ENCODE data around the gene TMEM72.

Gene TMEM72

GRCh38 chr10:44978570-44979280, 67.6 kb downstream of the TMEM72 start, which contains the start of gene DEPP1:
TSS of gene DEPP1 (minus strand) at chr10:44978809. CDS start at chr10:44978030, 779 bp downstream.
- DNase-seq (ENCODE audit: low read depth): peak; percentile 77
- in situ Hi-C loops (cut with HindIII; ENCODE audit: low sequenced_read_pairs): no loop called here
- H3K4me3 ChIP-seq (ENCODE audit: low read depth, low read length): peak within 1 kb of the TSS; percentile 50
- no peak for TF ChIP-seq CTCF (IDR thresholded peaks at IDR 0.05; ENCODE audit: low read depth, low read length, missing control alignments)

GRCh38 chr10:44979281-44980191, 68.4 kb downstream of the TMEM72 start:
- H3K4me3 ChIP-seq (ENCODE audit: low read depth, low read length): no peak overlapping the region
- in situ Hi-C loops (cut with HindIII; ENCODE audit: low sequenced_read_pairs): no loop called here
- no peak for TF ChIP-seq CTCF (IDR thresholded peaks at IDR 0.05; ENCODE audit: low read depth, low read length, missing control alignments)
- no peak for DNase-seq (ENCODE audit: low read depth)

- no peak for DNase-seq (ENCODE audit: low read depth)
- no peak overlapping the region for H3K4me3 ChIP-seq (ENCODE audit: low read depth, low read length)
- in situ Hi-C loops (cut with HindIII; ENCODE audit: low sequenced_read_pairs): no loop called here
- TF ChIP-seq CTCF (IDR thresholded peaks at IDR 0.05; ENCODE audit: low read depth, low read length, missing control alignments): no peak
Observed at GRCh38 chr10:44980309-44981171, 69.4 kb downstream of the TMEM72 start.

GRCh38 chr10:44981172-44982113, 70.3 kb downstream of the TMEM72 start:
- peak; percentile 62 for DNase-seq (ENCODE audit: low read depth)
- in situ Hi-C loops (cut with HindIII; ENCODE audit: low sequenced_read_pairs): no loop called here
- TF ChIP-seq CTCF (IDR thresholded peaks at IDR 0.05; ENCODE audit: low read depth, low read length, missing control alignments): no peak
- no peak overlapping the region for H3K4me3 ChIP-seq (ENCODE audit: low read depth, low read length)

- no peak overlapping the region for H3K4me3 ChIP-seq (ENCODE audit: low read depth, low read length)
- TF ChIP-seq CTCF (IDR thresholded peaks at IDR 0.05; ENCODE audit: low read depth, low read length, missing control alignments): no peak
- in situ Hi-C loops (cut with HindIII; ENCODE audit: low sequenced_read_pairs): no loop called here
- no peak for DNase-seq (ENCODE audit: low read depth)
Observed at GRCh38 chr10:44982114-44982460, 71.0 kb downstream of the TMEM72 start.

All from astrocyte of the cerebellum (primary cell).